Middle frontal gyrus (tissue), 1 donor: ENCODE data around the gene HHATL.
A peak's percentile ranks its signal among the peaks of the same experiment; 100 is the strongest.

Experiments used
- DNase-seq: peaks from one replicate; pipeline ENCODE4 v3.0.0-alpha.2; 2015; ENCODE audit warnings: low spot score; ENCODE audit errors: extremely low spot score

HHATL gene

DNA sequence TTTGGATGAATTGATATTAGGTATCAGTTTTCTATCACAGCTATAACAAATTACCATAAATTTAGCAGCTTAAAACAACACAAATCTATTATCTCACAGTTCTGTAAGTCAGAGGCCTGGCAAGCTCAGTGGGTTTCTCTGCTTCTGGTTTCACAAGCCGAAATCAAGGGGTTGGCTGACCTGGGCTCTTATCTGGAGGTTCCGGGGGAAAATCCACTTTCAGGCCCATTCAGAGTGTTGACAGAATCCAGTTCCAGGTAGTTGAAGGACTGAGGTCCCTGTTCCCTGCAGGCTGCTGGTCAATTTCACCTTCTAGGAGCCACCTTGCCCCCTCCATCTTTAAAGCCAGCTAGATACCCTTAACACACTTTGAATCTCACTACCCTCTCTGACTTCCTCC lies 11.1 kb upstream of the HHATL start:
- DNase-seq, result no peak

DNA sequence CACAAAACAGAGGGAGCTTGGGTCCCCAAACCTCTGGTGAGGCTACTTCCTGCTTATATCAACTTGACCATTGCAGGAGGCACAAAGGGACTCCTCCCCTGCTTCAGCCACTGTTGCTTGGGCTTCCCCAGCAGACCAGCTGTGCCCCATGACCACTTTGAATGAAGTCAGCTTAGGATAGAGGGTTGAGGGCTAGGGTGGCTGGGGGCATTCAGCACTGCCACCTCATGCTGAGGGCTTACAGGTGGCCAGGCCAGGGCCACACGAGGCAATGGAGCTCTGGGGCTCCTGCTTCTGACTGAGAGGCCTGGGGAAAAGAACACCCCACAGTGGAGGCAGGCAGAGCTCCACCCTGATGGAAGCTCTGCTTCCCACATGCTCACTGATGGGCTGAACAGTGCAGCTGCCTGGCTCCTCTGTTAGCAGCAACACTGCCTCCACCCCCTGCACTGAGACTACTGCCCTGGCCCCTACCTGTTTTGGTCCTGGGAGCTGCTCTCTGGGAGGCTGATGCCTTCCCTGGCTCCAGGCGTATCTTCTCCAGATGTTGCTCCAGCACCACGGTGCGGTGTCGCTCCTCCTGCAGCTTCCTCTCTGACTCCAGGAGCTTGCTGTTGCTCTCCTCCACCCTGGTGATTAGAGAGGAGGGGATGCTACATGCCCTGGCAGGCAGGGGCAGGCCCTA lies 10.2 kb upstream of the HHATL start:
- DNase-seq, result no peak

DNA sequence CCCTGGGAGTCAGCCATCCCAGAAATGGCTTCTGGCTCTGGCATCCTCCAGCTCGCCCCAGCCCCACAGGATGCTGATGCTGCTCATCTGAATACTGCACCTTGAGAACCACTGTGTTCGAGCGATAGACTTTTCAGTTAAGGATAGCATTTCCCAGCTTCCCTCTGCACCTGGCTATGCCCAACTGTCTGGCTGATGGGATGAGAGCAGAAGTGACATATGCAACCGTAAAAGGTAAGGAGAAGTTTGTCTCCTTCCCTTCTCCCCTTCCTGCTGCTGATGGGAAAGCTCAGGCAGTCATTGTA lies 9.7 kb upstream of the HHATL start:
- no peak for DNase-seq

DNA sequence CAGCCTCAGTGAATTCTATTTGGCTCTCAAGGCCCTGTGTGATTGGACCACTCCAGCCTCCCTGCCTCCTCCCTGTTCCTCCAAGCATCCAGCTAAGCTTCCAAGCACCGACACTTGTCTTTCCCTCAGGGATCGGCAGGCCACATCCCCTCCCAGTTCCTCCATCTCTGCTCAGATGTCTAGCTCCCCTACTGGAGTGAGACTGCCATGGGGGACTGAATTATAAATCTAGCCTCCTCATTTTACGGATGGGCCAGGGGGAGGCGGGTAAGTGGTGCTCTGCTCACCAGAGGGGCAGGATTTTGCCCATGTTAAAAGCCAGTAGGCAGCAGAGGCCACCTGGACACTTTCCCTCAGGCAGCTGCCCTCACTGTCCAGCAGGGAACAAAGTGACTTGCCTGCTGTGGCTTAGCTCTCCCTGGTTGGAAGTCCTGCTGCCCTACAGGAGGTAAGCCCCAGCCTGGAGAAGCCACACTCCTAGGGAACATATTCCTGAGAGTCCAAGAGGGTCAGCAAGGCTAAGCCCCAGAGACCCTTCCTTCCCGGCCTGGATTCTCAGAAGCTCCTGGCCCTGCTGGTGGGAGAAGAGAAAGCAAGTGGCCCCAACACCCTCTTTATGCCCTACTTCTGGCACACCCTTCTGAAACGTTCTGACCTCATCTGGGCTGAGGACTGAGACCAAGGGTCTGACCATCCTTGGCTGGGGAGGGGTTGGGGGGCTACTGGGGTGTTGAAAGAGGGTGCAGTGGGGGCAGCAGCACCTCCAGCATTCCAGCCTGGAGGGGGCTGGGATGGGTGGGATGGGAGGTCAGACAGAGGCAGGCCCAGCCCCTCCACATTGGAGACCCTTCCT lies 9.1 kb upstream of the HHATL start:
- no peak for DNase-seq

DNA sequence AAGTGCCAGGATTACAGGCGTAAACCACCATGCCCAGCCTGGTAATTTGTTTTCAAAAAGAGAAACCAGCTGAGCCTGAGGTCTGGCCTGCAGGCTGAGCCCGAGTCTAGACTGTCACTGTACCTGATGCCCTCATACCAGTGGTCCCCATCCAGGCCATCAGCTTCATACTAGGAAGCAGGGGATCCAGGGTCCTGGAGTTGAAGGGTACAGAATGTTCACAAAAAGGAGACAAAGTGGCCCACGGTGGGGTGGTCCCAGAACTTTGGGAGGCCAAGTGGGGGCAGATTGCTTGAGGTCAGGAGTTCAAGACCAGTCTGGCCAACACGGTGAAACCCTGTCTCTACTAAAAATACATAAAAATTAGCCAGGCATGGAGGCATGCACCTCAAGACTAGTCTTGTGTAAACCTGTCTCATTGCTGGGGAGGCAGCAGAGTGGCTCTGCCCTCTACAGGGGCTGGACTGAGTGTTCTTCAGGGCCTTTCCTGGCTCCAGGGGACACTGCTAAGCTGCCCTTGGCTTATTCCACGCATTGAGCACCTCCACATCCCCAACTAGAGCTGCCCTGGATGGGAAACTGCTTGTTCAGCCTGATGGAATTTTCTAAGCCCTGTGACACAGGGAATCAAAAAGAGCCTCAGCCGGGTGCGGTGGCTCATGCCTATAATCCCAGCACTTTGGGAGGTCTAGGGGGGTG lies 7.9 kb upstream of the HHATL start:
- DNase-seq, result no peak

DNA sequence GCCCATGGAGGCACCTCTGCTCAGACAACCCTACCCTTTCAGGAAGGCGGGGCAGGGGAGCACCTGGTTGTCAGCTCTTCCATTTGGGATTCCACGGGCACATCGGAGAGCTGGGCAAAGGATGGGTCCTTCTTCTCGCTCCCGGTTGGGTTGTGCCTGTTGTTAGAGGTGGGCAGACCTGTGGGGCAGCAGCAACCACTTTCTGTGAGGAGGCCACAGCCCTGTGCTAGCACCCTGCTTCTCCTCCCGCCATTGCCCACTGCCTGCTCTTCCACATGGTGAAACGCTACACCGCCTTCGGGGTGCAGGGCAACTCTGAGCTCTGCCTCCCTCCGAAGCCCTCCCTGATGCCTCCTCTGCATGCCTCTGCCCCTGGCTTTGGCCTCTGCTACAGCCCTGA lies 7.0 kb upstream of the HHATL start:
- DNase-seq, result no peak

DNA sequence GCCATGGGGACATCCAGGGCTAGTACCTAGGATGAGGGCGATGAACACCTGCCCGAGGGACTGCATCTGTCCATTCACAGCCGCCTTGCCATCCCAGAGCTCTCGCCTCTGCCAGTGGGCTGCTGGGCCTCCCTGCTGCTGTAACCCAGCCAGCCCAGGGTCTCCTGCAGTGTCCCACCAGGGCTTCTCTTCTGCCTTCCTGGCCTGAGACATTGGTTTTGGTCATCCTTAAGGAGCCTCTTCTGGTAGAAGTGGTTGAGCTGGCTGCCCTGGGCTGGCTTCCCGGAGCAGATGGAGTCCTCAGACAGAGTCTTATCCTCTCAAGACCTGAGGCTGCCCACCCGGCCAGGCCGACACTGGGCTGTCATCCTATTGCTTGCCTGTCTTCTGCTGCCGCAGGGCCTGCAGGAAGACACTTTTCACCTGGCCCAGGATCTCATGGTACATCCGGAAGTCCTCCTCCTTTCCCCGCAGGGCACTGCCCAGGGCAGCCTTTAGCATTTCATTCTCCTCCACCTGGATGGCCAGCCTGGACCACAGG lies 6.1 kb upstream of the HHATL start:
- no peak for DNase-seq

DNA sequence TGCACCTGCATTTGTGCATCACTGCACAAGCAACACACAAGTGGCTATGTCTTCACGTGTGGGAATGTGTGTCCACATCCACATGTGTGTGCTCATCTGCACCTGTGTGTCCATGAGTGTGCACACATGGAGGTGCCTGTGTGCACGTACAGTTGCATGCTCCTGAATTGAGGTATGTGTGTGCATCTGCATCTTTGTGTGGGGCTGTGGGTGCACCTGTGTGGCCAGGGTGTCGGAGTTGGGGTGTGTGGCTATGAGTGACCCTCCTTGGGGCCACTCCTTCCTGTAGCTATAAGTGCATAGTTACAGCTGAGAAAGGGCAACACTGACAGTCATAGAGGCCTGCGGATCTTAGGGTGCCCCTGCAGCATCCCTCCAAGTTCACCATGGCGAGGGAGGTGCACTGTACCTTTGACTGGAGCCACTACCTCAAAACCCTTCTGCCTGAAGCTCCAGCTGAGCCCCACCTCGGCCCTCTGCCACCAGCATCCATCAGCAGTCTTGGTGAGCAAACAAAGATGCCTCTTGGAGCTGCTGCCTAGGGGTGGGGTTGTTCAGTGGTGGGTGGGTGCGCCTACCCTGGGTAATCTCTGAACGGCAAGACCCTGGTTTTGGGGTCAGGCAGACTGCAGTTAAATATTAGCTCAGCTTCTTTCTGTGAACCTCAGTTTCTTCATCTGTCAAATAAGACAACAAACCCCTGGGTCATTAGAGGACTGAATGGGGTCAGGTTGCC lies 5.2 kb upstream of the HHATL start:
- DNase-seq, result no peak

DNA sequence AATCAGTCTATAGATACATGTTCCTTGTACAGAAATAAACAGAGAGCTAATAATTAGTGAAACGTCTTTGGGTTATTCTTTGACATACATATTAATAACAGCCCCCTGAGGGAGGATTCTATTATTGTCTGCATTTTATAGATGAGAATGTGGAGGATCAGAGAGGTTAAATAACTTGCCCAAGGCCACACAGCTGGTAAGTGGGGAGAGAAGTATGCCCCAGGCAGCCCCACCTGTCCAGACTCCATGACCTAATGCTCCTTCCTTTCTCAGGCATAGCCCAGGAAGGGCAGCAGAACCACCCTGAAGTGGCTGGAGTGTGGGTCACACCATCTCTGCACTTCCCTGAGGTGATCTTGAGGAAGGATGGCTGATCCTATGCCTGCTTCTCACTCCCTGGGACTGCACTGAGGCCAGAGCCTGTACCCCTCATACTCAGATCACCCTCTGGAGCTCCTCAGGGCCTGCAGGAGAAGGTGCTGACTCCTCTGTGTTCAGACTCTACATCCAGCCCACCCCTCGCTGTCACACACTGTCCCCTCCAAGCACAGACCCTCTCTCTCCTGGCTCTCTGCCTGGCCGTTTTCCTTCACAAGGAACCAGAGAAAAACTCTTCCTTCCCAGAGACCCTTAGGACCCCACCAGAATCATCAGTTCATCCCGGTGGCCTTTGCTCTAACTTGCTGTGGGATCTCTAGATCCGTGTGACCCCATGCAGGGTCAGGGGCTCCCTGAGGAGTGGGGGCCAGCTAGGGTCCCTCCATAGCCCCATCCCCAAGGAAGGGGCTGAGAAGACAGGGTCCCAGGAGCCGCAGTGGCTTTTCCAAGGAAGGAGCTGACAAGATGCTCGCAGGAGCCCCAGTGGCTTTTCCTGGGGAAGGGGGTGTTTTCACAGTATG lies 4.4 kb upstream of the HHATL start:
- DNase-seq, result no peak

DNA sequence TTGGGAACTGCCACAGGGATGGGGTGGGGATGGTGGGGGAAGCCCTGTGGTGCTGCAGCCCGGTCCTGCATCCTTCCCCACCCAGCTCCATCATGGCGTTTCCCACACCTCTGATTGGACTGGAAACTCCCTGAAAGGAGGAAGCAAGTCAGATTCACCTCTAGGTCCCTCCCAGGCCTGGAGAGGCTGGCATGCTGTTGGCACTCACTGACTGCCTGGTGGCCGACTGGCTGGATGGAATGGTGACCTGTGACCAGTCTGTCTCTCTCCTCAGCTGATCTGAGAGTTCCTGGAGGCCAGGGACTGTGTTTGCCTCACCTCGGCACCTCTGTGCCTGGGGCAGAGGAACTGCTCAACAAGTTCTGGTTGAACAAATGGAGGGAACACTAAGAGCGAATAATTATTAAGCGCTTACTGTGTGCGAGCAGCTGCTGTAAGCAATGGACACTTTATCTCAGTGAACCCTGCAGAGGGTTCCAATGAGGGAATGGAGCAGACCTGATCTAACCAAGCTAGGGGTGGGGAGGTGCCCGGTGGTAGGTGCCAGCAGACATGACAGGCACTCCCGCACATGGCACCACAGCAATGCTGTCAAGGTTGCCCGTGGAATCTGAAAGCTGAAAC lies 3.5 kb upstream of the HHATL start:
- no peak for DNase-seq

DNA sequence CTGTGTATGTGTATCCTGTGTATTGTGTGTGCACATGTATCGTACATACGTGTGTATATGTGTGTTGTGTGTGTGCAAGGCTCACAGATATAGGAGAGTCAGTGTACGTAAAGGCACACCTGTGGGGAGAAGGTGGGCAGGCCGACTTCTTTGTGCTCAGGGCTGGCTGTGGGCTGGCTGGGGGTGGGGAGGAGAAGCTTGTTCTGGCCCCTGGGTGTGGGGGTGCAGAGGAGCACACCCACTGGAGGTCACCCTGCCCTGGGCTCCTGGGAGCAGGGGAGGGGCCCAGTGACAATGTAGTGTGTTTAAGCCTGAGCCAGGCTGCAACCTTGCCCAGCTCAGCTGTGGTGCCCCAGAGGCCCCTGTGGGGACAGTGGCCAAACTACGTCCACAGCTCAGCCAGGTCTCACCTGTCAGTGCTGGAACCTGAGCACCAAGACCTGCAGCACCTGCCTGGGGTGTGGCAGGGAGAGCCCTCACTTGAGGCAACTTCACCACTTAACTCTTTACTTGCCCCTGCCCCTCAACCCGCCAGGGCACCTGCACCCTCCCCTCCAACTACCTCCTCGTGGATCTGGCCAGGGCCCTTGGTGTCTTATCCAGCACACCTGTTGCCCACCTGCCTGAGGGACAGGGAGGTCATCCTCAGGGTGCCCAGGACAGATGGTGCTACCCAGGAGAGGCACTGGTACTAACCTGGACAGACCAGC lies 2.6 kb upstream of the HHATL start:
- no peak for DNase-seq

DNA sequence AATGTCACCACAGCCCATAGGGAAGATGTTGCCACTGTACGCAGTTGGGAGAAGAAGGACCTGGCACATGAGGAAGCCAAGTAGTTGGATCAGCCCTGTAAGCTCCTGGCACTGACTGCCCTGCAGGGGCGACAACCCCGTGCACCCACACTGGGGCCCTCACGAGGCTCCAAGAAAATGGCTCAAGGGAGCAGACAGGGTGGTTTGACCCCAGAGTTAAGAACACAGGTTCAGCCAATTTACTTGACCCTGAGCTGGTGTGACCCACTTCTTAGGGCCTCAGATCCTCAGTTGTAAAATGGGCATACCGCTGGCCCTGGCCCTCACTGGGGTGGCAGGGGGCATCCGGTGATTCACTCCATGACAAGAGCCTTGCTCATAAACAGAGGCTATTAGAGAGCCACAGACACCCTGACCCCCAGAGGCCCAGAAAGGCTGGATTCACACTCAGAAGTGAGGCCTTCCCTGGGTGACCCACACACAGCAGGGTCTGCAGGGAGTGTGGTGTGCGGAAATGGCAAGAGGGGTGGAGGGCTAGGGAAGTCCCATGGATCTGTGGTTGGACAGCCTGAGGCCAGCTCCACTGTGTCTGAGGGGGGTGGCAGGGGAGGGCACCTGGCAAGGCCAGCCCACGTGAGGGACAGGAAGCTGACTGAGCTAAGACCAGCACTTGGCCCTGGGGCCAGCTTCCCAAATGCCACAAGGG lies 1.7 kb upstream of the HHATL start:
- DNase-seq, result no peak

DNA sequence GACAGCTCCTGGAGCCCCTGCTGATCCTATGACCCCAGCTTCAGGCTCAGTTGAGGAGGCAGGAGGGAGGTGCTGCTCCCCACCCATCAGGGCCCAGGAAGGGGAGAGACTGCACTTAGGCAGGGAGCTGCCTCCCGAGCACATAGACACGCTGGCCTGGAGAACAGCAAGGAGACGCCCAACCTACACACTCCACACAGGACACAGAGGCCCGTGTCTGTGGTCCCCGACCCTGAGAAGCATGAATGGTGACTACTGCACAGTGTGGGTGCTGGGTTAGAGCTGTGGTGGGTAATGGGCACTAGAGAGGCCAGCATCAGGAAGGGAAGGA lies 1.1 kb upstream of the HHATL start:
- DNase-seq, result no peak

DNA sequence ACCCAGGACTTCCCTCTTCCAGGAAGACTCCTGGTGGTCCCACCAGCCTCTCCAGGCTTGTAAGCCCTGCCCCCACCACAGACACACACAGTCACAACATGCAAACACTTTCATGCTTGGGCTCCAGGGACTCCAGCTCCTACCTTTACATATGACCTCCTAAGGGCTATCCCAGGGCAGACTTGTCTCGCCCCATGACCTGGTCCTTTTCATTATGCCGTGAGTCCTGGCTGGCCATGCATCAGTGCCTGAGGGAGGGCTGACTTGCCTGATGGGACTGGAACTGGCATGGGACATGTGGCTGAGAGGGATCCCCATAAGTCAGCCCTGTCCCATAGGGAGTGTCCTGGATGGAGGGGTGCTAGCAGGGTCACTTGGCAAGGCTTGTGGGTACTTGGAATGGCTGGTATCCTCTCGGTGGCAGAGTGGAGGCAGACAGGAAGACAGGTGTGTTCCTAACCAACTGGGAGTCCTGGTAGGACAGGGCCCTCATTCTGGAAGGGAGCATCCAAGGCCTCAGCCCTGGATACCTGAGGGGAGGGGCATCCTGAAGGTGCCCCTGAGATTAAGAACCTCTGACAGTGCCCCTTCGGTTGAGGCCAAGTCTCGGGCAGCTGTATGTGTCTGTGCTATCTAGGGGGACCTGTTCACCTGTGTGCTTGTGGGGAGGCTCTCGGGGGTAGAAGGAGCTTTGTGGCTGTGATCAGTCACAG lies 540 bp upstream of the HHATL start:
- DNase-seq, result no peak

DNA sequence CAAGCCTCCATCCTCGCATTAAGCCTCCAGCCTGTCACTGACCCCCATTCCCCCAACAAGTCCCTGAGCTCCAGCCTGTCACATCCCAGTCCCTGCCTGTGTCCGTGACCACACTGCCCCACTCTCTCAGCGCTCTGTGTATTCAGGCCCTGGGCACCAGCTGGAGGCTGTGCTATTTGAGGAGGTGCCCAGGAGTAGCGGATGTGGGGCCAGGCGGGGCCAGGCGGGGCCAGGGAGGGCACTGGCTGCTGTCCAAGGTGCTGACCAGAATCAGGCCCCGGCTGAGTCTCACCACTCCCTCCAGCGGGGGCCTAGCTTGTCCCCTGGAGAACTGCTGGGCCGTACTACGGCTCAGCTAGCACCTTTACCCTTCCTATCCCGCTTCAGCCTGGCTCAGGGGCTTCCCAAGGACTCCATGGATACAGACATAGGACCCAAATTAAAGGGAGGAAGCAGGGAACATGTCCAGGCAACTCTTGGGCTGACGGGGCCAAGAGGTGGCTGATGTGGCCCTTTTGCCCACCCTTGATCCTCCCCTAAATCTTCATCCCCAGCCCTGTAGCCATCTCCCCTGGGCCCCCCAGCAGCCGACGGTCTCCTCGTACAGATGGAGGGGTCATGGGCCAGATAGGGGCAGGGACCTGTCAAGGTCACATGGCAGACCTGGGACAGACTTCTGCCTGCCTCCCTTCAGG lies 1.1 kb downstream of the HHATL start:
- peak; percentile 67 for DNase-seq

DNA sequence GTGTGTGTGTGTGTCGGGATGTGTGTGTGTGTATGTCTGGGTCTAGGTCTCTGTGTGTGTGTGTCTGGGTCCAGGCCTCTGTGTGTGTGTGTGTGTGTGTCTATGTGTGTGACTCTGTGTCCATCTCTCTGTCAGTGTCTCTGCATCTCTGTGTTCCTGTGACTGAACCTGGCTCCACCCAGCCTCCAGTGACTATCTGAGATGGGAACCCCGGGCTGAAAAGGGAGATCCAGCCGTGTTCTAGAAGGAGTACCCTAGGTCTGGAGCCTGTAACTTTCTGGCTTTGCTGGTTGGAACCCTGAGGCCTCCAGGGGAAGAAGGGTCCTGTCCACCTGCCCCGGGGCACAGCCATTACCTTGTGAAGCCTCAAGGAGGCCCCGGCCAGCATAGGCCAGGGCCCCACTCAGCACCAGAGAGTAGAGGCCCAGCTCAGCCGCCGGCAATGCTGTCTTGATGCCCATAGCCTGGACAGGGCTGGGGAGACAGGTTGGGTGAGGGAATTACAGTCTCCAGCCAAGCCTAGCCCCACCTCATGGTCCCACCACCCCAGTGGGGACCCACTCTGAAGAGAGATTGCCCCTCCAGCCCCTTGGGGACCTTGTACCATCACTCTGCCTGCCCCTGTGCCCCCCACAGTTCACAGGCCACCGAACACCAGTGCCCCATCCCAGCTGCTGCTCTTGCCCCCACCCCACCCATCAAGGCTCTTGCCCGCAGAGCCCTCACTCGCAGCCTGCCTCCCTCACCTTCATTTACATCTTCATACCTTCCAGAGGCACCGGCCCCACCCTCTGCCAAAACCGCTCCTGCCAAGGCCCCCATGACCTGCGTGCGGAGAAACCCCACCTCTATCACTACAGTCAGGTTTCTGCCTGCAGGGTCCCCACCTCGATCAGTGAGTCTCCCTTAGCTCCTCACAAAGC lies 2.0 kb downstream of the HHATL start:
- no peak for DNase-seq

DNA sequence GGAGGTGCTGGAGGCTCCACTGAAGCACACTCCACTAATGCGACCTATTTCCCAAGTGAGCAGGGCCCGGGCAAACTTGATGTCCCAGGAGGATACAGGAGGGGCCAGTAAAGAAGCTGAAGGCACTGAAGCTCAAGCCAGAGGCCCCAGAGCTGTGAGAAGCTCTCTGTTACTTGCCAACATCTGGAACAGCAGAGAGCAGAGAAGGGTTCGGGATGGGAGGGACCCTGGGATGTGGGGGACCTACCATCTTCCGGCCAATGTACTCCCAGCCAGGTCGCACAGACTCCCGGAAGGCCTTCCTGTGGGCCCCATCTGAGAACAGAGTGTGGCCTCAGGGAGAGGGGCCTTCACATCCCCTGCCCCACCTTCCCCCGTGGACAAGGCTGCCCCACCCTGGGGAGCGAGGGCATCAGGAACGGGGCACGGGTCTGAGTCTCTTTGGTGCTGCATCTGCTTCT lies 3.1 kb downstream of the HHATL start:
- DNase-seq, result no peak
